Measurements from ENCODE around the gene TSPAN9.

DNA sequence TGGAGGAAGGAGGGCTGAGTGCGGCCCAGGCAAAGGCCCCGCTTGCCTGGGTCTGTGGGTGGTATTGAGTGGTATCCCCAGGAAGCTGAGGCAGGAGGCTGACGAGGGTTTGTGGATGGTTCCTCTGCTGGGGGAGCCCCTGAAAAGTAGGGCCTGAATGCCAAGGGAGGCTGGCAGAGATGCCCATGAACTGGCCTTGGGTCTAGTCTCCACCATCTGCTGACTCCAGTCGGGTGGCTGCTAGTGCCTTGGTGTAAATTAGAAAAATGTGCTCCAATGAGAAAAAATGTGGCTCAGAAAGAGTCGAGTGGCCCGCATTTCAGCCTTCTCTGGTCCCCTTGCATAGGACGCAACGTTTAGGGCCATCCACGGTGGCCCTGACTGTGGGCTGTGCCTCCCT lies 232.6 kb downstream of the TSPAN9 start:
- no peak for TF ChIP-seq EZH2phosphoT487 (IDR thresholded peaks at IDR 0.05)
- TF ChIP-seq, protein P1, sequence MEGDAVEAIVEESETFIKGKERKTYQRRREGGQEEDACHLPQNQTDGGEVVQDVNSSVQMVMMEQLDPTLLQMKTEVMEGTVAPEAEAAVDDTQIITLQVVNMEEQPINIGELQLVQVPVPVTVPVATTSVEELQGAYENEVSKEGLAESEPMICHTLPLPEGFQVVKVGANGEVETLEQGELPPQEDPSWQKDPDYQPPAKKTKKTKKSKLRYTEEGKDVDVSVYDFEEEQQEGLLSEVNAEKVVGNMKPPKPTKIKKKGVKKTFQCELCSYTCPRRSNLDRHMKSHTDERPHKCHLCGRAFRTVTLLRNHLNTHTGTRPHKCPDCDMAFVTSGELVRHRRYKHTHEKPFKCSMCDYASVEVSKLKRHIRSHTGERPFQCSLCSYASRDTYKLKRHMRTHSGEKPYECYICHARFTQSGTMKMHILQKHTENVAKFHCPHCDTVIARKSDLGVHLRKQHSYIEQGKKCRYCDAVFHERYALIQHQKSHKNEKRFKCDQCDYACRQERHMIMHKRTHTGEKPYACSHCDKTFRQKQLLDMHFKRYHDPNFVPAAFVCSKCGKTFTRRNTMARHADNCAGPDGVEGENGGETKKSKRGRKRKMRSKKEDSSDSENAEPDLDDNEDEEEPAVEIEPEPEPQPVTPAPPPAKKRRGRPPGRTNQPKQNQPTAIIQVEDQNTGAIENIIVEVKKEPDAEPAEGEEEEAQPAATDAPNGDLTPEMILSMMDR (IDR thresholded peaks at IDR 0.05): no peak
- no peak for TF ChIP-seq EZH2 (IDR thresholded peaks at IDR 0.05)
